ENCODE measurements around the gene PTGES2. TPM values are rescaled to one million over a fixed set of nuclear protein-coding genes. Genes with fewer than 3 reads are reported as not detected.

PTGES2 gene
- polyA plus RNA-seq, 1 experiment, result 91.9 TPM

DNA sequence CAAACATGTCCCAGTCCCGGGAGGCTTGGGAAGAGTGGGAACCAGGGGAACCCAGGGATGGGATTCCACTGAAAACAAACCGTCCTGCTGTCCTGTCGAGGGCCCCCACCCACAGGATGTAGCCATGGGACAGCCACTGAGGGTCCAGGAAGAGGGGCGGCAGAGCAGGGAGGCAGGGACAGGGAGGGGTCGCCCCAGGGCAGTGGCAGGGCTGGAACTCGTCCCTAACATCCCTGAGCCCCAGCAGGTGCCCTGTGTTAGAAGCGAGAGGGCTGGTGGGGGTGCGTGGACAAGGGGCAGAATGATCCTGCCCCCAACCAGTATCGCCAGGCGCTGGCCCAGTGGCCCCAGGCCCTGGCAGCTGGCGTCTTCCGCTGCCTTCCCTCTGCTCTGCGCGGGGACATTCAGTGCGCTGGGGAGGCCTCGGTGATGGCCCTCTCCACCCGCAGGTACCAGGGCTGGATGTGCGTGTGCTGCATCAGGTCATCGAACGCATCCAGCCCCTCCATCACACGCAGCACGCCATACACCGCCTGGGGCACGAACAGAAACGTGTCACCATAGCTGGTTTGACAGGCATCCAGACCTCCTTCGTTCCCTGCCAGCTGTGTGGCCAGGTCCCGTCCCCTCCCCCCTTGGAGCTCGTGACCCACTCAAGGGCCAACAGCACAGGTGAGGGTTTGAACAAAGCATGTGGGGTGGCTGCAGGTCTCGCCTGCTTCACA is 6.6 kb downstream of the PTGES2 start:
- DNase-seq (ENCODE audit: low read depth), result no peak
- no peaks in the 10 kb centered on the region for H3K27me3 ChIP-seq (ENCODE audit: control insufficient read depth, insufficient read depth, low read length)
- peaks cover 13% of the 10 kb centered on the region for H3K36me3 ChIP-seq (ENCODE audit: control insufficient read depth, insufficient read depth, low read length)
- POLR2A ChIA-PET, result no interaction called here
- TF ChIP-seq, protein P1, sequence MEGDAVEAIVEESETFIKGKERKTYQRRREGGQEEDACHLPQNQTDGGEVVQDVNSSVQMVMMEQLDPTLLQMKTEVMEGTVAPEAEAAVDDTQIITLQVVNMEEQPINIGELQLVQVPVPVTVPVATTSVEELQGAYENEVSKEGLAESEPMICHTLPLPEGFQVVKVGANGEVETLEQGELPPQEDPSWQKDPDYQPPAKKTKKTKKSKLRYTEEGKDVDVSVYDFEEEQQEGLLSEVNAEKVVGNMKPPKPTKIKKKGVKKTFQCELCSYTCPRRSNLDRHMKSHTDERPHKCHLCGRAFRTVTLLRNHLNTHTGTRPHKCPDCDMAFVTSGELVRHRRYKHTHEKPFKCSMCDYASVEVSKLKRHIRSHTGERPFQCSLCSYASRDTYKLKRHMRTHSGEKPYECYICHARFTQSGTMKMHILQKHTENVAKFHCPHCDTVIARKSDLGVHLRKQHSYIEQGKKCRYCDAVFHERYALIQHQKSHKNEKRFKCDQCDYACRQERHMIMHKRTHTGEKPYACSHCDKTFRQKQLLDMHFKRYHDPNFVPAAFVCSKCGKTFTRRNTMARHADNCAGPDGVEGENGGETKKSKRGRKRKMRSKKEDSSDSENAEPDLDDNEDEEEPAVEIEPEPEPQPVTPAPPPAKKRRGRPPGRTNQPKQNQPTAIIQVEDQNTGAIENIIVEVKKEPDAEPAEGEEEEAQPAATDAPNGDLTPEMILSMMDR (IDR thresholded peaks at IDR 0.05; ENCODE audit: insufficient read depth, low read depth, low read length), result no peak
- H3K4me3 ChIP-seq (ENCODE audit: low read depth, low read length), result no peak overlapping the region
- CTCF ChIA-PET, result interaction anchor here (1.1 to 1.8 kb wide), 4 partner anchors 21 to 178 kb away, joined by 3 to 4 read pairs (median 3); no protein-coding TSS in a partner anchor

DNA sequence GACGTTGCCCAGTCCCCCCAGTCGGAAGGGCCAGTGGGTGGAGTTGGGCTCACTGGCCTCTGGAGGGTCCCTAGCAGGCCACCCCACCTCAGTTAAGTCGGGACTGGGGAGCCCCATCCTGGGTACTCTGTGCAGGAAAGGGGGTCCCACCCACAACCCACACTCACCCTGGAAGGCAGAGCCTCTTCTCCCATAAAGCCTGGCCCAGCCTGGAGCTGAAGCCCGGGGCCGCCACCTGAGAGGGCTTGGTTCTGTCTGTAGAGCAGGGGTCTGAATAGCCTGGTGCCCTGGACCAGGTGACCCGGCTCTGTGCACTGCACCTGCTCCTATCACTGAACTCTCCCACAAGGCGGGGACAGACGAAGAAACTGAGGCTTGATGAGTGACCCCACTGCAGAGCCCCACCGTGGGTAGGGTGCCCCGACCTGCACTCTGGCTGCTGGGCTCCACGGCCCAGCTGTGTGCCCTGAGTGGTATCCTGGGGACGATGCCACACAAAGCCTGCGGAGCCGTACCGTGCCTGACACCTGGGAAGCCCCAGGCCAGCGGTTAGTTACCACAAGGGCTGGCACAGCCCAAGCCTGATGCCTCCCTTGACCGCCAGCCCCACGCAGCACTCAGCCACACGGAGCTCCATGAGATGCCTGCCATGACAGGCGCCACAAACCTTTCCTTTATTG is 7.3 kb downstream of the PTGES2 start:
- ChIA-PET CTCF (interaction anchor here (1.1 to 1.8 kb wide), 4 partner anchors 20 to 177 kb away, joined by 3 to 4 read pairs (median 3); no protein-coding TSS in a partner anchor), POLR2A (no interaction called here)
- no peaks in the 10 kb centered on the region for H3K27me3 ChIP-seq (ENCODE audit: control insufficient read depth, insufficient read depth, low read length)
- TF ChIP-seq, protein P1 (IDR thresholded peaks at IDR 0.05; ENCODE audit: insufficient read depth, low read depth, low read length), result no peak
- no peak overlapping the region for H3K4me3 ChIP-seq (ENCODE audit: low read depth, low read length)
- no peak for DNase-seq (ENCODE audit: low read depth)
- H3K36me3 ChIP-seq (ENCODE audit: control insufficient read depth, insufficient read depth, low read length), result peaks cover 13% of the 10 kb centered on the region

DNA sequence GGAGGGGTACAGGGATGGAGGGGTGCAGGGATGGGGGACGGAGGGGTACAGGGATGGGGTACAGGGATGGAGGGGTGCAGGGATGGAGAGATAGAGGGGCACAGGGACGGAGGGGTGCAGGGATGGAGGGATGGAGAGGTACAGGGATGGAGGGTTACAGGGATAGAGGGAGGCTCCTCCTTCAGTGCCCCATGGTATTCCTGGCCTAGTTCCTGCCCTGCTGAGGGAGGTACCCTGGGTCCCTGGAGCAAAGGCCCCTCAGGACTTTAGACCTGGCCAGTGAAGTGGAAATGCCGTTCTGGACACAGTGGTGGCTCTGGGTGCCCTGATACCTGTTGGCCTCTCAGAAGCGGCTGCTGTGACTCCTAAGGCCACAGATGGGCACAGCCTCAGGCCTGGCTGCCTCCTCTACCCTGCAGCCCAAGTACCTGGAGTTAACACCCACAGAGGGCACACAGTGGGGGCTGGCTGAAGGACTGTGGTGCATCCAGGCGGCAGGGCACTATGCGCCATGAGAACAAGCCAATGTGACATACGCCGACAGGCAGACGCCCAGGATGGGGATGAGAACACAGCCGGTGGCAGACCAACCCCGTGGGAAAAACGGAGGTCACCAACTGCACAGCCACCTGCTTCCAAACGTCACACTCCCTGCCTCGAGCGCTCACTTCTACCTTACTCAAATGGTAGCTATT is 8.4 kb downstream of the PTGES2 start:
- Histone ChIP-seq H3K36me3 (ENCODE audit: control insufficient read depth, insufficient read depth, low read length) (peaks cover 14% of the 10 kb centered on the region), H3K4me3 (ENCODE audit: low read depth, low read length) (no peak overlapping the region), H3K27me3 (ENCODE audit: control insufficient read depth, insufficient read depth, low read length) (no peaks in the 10 kb centered on the region)
- ChIA-PET CTCF (interaction anchor here (1.1 to 1.8 kb wide), 3 partner anchors 19 to 176 kb away, joined by 3 to 4 read pairs (median 3); no protein-coding TSS in a partner anchor), POLR2A (no interaction called here)
- DNase-seq (ENCODE audit: low read depth), result no peak
- TF ChIP-seq, protein P1 (IDR thresholded peaks at IDR 0.05; ENCODE audit: insufficient read depth, low read depth, low read length), result no peak

DNA sequence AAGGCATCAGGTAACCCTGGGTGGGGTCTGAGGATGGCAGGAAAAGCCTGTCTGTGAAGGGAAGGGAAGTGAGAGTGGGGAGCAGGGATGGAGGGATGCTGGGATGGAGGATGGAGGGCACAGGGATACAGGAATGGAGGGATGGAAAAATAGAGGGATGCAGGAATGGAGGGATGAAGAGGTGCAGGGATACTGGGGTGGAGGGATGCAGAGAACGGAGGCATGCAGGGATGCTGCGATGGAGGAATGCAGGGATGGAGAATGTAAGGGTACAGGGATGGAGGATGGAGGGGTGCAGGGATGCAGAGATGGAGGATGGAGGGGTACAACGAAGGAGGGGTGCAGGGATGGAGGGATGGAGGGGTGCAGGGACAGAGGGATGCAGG is 9.1 kb downstream of the PTGES2 start:
- TF ChIP-seq, protein P1 (IDR thresholded peaks at IDR 0.05; ENCODE audit: insufficient read depth, low read depth, low read length), result no peak
- no peak overlapping the region for H3K4me3 ChIP-seq (ENCODE audit: low read depth, low read length)
- no peaks in the 10 kb centered on the region for H3K27me3 ChIP-seq (ENCODE audit: control insufficient read depth, insufficient read depth, low read length)
- peaks cover 14% of the 10 kb centered on the region for H3K36me3 ChIP-seq (ENCODE audit: control insufficient read depth, insufficient read depth, low read length)
- no peak for DNase-seq (ENCODE audit: low read depth)
- CTCF ChIA-PET, result interaction anchor here (0.6 to 5.4 kb wide), 27 partner anchors 9 to 428 kb away, joined by 3 to 59 read pairs (median 6); partner anchors contain the start of genes DPM2, NAIF1, PIP5KL1 and PTGES2
- POLR2A ChIA-PET, result no interaction called here
